Endothelial cell (in vitro differentiated cells): ENCODE results near the gene ALKBH8. TPM values are rescaled to one million over a fixed set of nuclear protein-coding genes. Genes with fewer than 3 reads are reported as not detected.
"Not testable (repeated sequence)": the region's sequence is repeated elsewhere in the genome, so short reads cannot be mapped to it uniquely, and the experiment has no call there.

ENCODE experiments used
- DNase-seq: peaks from one replicate; pipeline ENCODE4 v3.0.0; 2021; ENCODE audit warnings: low spot score
- H3K27ac Mint-ChIP-seq: one replicate; pipeline ENCODE4 v1.8.0; 2021; ENCODE audit warnings: mixed read lengths, inconsistent platforms; ENCODE audit not compliant: unreplicated experiment
- H3K27me3 Mint-ChIP-seq: one replicate; pipeline ENCODE4 v1.8.0; 2021; ENCODE audit warnings: mild to moderate bottlenecking, moderate library complexity, mixed read lengths, inconsistent platforms; ENCODE audit not compliant: unreplicated experiment
- H3K36me3 Mint-ChIP-seq: one replicate; pipeline ENCODE4 v1.8.0; 2021; ENCODE audit warnings: mild to moderate bottlenecking, low read depth, mixed read lengths, inconsistent platforms; ENCODE audit not compliant: unreplicated experiment
- H3K4me1 Mint-ChIP-seq: one replicate; pipeline ENCODE4 v1.8.0; 2021; ENCODE audit warnings: mild to moderate bottlenecking, mixed read lengths, inconsistent platforms; ENCODE audit not compliant: unreplicated experiment
- H3K4me3 Mint-ChIP-seq: one replicate; pipeline ENCODE4 v1.8.0; 2021; ENCODE audit warnings: mild to moderate bottlenecking, mixed read lengths, inconsistent platforms; ENCODE audit not compliant: unreplicated experiment
- H3K9me3 Mint-ChIP-seq: one replicate; pipeline ENCODE4 v1.8.0; 2021; ENCODE audit warnings: mixed read lengths, inconsistent platforms; ENCODE audit not compliant: unreplicated experiment
- CTCF ChIP-seq: fragments of 200-600 bp; sonication (generic); IDR thresholded peaks from one replicate; pipeline ENCODE4 v1.5.0; 2021; ENCODE audit warnings: antibody characterized with exemption; ENCODE audit not compliant: unreplicated experiment
- total RNA-seq: library from RNA; stranded (reverse); fragmentation: NEBNext Ultra II Directional; extraction: Animal tissue kit (Norgen Biotek cat#: 25700); gene quantifications from one replicate; pipeline ENCODE4 v1.2.1, GENCODE V29; 2021; ENCODE audit not compliant: unreplicated experiment

Gene ALKBH8
- total RNA-seq, 1 donor from 2014 or later = 8.4 TPM

DNA sequence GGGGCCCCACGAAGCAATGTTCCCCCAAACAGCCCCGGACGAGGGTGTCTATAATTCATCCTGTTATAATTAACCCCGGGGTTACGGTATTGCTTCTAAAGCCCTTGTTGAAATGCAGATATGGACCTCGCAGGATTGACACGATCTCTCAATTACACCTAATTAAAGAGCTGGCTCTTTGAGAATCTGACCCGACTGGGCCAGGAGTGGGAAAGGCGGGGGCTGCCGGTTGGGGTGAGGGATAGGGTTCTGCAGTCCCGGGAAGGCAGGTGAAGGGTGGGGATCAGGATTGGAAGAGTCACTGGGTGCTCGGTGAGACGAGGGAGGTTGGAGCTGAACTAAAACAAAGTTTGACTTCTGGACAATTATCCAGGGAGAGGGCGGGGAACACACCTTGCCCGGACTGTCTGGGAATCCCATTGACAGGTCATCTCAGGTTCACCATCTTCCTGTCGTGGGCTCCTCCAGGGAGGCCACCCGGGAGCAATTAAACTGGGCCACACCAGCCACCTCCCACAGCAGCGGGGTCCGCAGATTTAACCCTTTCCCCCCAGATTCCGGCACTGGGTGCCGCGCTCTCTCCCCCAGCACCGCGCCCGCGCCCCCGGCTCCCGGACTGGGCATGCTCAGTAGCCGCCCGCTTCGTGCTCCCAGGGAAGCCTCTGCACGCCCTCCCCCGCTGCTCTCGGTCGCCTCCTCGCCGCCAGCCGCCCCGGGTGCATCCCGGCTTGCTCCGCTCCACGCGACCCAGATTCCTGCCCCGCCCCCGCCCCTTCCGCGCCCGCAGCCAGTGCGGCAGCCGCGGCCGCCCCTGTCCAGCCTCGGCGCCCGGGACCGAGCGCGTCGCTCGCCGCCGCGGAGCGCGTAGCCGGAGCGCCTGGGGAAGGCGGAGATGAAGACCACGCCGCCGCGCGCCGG, 25.2 kb upstream of the ALKBH8 start, which contains the start of gene ELMOD1:
TSS of gene ELMOD1 (plus strand) at position 688 of the 918 bp plus-strand sequence. CDS start 27,043 bp downstream, outside the sequence.
- Mint-ChIP-seq H3K27me3 (peaks cover 17% of the 10 kb centered on the region), H3K9me3 (no peaks in the 10 kb centered on the region), H3K4me3 (peak within 1 kb of the TSS; percentile 92), H3K27ac (no peak within 1 kb of the TSS), H3K36me3 (no peaks in the 10 kb centered on the region), H3K4me1 (peaks cover 10% of the 10 kb centered on the region)
- DNase-seq = peak; percentile 62
- TF ChIP-seq CTCF = no peak

DNA sequence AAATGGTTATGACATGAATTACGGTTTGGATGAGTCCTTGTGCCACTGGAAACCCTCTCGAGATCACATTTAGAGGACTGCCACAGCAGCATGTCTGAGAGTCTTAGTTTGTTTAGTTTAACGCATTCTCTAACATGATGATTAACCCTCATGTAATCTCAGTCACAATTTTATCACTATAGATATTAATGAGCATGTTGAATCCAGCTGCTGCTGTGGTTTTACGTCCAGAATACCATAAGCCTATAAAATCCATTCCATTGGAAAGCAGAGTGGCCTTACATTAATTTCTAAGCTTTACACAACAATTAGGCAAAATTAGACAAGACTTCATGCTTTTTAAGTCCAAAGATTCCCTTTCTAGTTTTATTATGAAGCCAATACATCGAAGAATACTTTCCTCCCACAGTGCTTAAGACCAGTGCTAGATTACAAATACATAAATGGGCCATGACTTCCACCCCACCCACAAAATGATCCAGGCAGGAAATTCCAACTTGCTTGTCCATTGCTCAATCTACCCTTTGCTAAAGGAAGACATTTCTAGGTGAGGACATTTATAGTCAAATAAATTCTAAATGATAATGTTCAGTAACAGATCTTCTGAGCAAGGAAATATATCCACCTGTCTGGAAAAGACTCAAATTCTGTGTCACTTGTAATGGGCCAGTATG, 21.9 kb upstream of the ALKBH8 start:
- peaks cover 12% of the 10 kb centered on the region for H3K27me3 Mint-ChIP-seq
- peaks cover 10% of the 10 kb centered on the region for H3K4me1 Mint-ChIP-seq
- H3K36me3 Mint-ChIP-seq = no peaks in the 10 kb centered on the region
- H3K9me3 Mint-ChIP-seq = no peaks in the 10 kb centered on the region
- TF ChIP-seq CTCF = no peak
- no peak overlapping the region for H3K27ac Mint-ChIP-seq
- DNase-seq = no peak
- H3K4me3 Mint-ChIP-seq = no peak overlapping the region

GRCh38 chr11:107583629-107584195, 18.2 kb upstream of the ALKBH8 start:
- Mint-ChIP-seq H3K27ac (no peak overlapping the region), H3K4me1 (no peaks in the 10 kb centered on the region), H3K4me3 (no peak overlapping the region), H3K36me3 (no peaks in the 10 kb centered on the region), H3K9me3 (no peaks in the 10 kb centered on the region), H3K27me3 (peaks cover 1% of the 10 kb centered on the region)
- no peak for DNase-seq
- no peak for TF ChIP-seq CTCF

DNA sequence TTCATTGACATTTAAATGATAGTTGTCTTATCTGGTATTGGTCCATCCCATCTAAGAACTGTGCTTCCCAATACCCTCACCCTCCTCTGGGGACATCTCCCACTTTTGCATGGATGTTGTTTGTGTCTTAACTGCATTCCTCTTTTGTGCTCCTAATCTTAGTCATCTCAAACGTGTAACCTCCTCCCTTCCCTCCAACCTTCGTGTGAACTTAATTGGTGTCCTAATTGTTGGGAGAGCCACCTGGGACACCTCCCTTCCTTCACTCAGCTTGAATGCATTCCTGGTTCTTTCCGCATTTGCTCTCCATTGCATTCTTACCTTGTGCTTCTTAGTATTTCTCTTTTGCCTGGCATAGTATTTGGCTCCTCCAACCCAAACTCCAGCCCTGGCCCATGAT, 15.6 kb upstream of the ALKBH8 start:
- H3K4me1 Mint-ChIP-seq = no peaks in the 10 kb centered on the region
- H3K36me3 Mint-ChIP-seq = no peaks in the 10 kb centered on the region
- no peak for DNase-seq
- H3K27ac Mint-ChIP-seq = no peak overlapping the region
- no peaks in the 10 kb centered on the region for H3K27me3 Mint-ChIP-seq
- no peak overlapping the region for H3K4me3 Mint-ChIP-seq
- H3K9me3 Mint-ChIP-seq = no peaks in the 10 kb centered on the region
- no peak for TF ChIP-seq CTCF

GRCh38 chr11:107579169-107579568, 13.6 kb upstream of the ALKBH8 start:
- H3K36me3 Mint-ChIP-seq, H3K27ac Mint-ChIP-seq, H3K4me1 Mint-ChIP-seq, H3K27me3 Mint-ChIP-seq, H3K4me3 Mint-ChIP-seq, H3K9me3 Mint-ChIP-seq, DNase-seq: not testable (repeated sequence)
